ENCODE results near the gene GRIN2C. TPM values are rescaled to one million over a fixed set of nuclear protein-coding genes. Genes with fewer than 3 reads are reported as not detected.

Gene GRIN2C
- total RNA-seq, 2 experiments from 2014 or later = not detected

GRCh38 chr17:74825952-74826719 is 33.5 kb downstream of the GRIN2C start:
- ChIA-PET CTCF (interaction anchor here (0.7 to 1.3 kb wide), 3 partner anchors 35 to 82 kb away, joined by 3 to 4 read pairs (median 4); no protein-coding TSS in a partner anchor), POLR2A (no interaction called here)
- ATAC-seq (no peak), DNase-seq (no peak)
- Mint-ChIP-seq H3K9me3 (ENCODE audit: low read depth) (no peaks in the 10 kb centered on the region), H3K4me1 (no peaks in the 10 kb centered on the region), H3K27me3 (no peaks in the 10 kb centered on the region), H3K36me3 (ENCODE audit: low read depth) (peaks cover 3% of the 10 kb centered on the region), H3K27ac (no peak overlapping the region), H3K4me3 (no peak overlapping the region)
- intact Hi-C loops (cut with DNase I, micrococcal nuclease) = no loop called here

DNA sequence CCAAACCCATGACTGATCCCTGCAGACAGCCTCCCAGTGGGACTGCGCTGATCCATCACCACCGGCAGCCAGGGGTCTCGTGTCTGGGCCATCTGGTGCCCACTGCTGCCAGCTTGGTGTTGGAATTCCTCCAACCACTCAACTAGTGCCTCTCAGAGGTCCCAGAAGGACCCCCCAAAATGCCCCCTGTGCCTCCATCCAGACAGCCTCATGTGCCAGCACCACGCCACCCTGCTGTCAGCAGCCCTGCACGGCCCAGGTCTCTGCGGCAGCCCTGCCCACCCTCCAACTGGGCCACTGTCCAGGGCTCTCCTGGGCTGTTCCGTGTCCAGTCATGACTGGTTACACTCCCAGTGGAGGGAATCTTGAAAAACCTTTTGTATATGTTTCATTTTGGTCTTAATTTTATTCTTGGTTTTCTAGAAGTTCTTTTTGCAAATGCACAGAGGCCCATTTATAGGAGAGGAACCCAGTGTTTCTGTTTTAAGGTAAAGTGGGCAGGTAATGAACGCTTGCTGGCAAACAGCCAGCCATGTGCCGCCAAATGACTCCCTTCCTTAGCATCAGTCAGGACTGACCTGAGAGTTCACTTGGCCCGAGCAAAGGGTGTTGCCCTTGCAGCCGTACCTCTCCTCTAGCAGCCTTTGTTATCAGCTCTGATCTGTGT is 34.6 kb downstream of the GRIN2C start:
- Mint-ChIP-seq H3K4me1 (no peaks in the 10 kb centered on the region), H3K36me3 (ENCODE audit: low read depth) (peaks cover 6% of the 10 kb centered on the region), H3K27me3 (no peaks in the 10 kb centered on the region), H3K27ac (no peak overlapping the region), H3K9me3 (ENCODE audit: low read depth) (no peaks in the 10 kb centered on the region), H3K4me3 (no peak overlapping the region)
- DNase-seq (no peak), ATAC-seq (no peak)
- ChIA-PET POLR2A (no interaction called here), CTCF (no interaction called here)
- intact Hi-C loops (cut with DNase I, micrococcal nuclease) = no loop called here

GRCh38 chr17:74822939-74823367 is 36.7 kb downstream of the GRIN2C start:
- Mint-ChIP-seq H3K27ac (no peak overlapping the region), H3K4me3 (no peak overlapping the region), H3K27me3 (no peaks in the 10 kb centered on the region), H3K9me3 (ENCODE audit: low read depth) (no peaks in the 10 kb centered on the region), H3K4me1 (no peaks in the 10 kb centered on the region), H3K36me3 (ENCODE audit: low read depth) (peaks cover 6% of the 10 kb centered on the region)
- CTCF ChIA-PET = interaction anchor here (0.6 kb wide), 1 partner anchor 18 kb away, joined by 3 read pairs; no protein-coding TSS in a partner anchor
- ATAC-seq = no peak
- DNase-seq = no peak
- POLR2A ChIA-PET = no interaction called here
- intact Hi-C loops (cut with DNase I, micrococcal nuclease) = no loop called here

DNA sequence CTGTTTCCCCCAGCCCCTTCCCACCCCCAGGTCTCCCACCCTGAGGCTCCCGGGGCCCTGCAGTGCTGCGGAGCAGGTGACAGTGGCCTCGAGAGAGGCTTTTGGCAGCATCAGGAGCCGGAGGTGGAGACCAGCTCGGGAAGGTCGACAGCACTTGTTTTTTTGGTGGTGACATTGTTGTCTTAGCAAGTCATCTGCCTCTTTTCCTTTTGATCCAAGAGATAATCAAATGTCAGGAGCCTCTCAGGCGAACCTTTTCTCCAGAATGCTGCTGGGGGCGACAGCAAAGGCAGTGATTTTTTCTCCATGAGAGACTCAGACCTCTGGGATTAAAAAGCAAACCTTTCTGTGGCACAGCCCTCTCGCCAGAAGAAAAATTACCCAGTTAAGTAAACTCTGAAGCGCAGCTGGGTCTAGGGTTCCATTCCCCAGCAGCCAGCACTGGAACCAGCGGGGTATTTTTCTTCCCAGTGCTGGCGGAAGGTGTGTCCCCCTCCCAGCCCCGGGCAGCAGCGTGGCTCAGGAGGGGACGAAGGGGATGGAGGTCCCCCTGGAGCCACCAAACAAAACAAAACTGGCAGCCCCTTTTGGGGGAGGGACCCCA is 37.2 kb downstream of the GRIN2C start:
- no peaks in the 10 kb centered on the region for H3K4me1 Mint-ChIP-seq
- ATAC-seq (no peak), DNase-seq (no peak)
- peaks cover 6% of the 10 kb centered on the region for H3K36me3 Mint-ChIP-seq (ENCODE audit: low read depth)
- no peak overlapping the region for H3K27ac Mint-ChIP-seq
- no peaks in the 10 kb centered on the region for H3K27me3 Mint-ChIP-seq
- no peaks in the 10 kb centered on the region for H3K9me3 Mint-ChIP-seq (ENCODE audit: low read depth)
- CTCF ChIA-PET = interaction anchor here (0.6 kb wide), 1 partner anchor 18 kb away, joined by 3 read pairs; no protein-coding TSS in a partner anchor
- POLR2A ChIA-PET = no interaction called here
- intact Hi-C loops (cut with DNase I, micrococcal nuclease) = no loop called here
- no peak overlapping the region for H3K4me3 Mint-ChIP-seq

DNA sequence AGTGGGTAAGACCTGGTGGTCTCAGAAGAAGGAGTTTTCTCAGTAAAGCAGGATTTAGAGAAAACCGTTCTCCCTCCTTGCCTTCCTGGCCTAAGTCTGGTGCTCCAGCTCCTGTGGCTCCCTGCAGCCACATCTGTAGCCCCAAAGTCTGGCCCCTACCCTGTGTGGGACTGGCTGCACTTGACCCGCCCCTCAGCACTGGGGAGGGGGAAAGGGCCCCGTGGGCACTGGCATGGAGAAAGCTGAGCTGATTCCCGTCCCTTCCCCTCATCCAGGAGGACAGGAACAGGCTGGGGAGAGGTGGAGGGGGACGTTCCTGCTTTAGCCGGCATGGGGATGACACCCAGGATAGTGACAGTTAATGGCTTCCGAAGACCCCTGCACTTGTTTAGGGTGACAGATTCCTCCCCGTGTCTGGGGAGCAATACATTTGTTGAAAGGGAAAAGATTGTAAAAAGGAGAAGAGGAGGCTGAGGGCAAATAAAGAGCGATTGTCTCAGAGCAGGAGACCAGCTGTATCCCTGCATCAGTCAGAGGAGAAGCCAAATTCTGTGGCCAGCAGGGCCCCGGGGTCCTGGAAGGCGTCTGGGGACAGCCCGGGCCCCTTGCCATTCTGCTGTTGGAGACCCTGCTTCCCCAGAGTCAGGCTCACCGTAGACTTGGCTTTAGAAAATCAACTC is 37.9 kb downstream of the GRIN2C start:
- no peak for DNase-seq
- Mint-ChIP-seq H3K4me1 (no peaks in the 10 kb centered on the region), H3K27ac (no peak overlapping the region), H3K27me3 (no peaks in the 10 kb centered on the region), H3K4me3 (no peak overlapping the region), H3K9me3 (ENCODE audit: low read depth) (no peaks in the 10 kb centered on the region), H3K36me3 (ENCODE audit: low read depth) (peaks cover 6% of the 10 kb centered on the region)
- POLR2A ChIA-PET = no interaction called here
- no peak for ATAC-seq
- CTCF ChIA-PET = interaction anchor here (0.6 to 1.1 kb wide), 2 partner anchors 31 to 153 kb away, joined by 3 to 4 read pairs; no protein-coding TSS in a partner anchor
- intact Hi-C loops (cut with DNase I, micrococcal nuclease) = no loop called here

DNA sequence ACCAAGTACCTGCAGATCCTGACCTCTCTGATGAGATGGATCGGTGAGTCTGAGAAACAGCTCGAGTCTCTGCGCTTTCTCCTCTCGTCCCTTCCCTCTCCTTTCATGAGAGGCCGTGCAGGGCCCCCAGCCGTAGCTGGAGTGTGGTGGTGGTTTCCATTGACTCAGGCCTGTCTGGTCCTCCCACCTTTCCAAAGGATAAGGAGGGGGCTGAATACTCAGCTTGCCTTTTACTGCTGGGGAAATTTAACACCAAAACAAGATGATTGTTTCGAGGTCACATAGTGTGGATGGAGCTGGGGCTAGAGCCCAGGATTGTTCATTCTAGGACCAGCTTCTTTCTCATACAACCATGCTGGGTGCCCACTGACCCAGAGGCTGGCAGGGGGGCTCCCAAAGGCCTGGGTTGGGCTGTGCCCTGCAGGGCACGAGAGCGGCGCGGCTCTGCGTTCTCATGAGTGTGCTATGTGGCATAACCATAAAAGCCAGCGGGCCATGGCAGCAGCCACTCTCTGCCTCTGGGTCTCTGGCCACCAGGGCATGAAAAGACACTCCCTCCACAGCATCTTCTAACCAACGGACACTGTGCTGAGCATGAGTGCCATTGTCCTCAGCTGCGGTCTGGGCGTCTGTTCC is 39.8 kb downstream of the GRIN2C start:
- H3K4me3 Mint-ChIP-seq = no peak overlapping the region
- no peak overlapping the region for H3K27ac Mint-ChIP-seq
- ATAC-seq = no peak
- no peaks in the 10 kb centered on the region for H3K4me1 Mint-ChIP-seq
- intact Hi-C loops (cut with DNase I, micrococcal nuclease) = no loop called here
- no peak for DNase-seq
- no peaks in the 10 kb centered on the region for H3K27me3 Mint-ChIP-seq
- ChIA-PET CTCF (interaction anchor here (0.6 to 1.2 kb wide), 3 partner anchors 29 to 54 kb away, joined by 3 read pairs; no protein-coding TSS in a partner anchor), POLR2A (no interaction called here)
- no peaks in the 10 kb centered on the region for H3K9me3 Mint-ChIP-seq (ENCODE audit: low read depth)
- peaks cover 4% of the 10 kb centered on the region for H3K36me3 Mint-ChIP-seq (ENCODE audit: low read depth)

DNA sequence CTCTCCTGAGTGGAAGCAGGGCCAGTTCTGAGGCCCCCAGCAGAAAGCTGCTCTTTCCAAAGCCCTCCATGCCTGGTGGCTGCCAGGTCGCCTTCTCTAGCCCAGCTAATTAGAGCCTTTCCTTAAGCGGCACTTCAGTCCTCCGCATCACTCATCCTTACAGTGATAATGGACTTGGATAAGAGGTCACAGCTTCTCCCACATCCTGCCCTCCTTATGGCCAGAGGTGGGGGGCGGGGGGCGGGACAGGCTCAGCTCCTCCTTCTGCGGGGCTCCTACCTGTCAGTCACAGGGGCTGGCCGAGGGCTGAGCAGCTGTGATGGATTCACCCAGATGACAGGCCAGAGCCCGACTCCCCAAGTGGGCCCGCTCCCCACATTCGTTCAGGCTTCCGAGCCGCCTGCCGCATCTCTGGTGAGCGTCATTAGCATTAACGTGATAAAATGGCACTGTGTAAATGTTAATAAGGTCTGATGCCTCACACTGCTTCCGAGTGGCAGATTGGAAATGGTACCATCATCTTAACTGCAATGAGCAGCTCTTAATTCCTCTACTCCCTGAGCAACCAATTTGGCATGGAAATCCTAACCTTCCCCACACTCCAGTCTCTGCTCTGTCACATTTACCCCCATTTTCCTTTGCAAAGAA is 41.3 kb downstream of the GRIN2C start:
- Mint-ChIP-seq H3K4me1 (no peaks in the 10 kb centered on the region), H3K9me3 (ENCODE audit: low read depth) (no peaks in the 10 kb centered on the region), H3K36me3 (ENCODE audit: low read depth) (peaks cover 4% of the 10 kb centered on the region), H3K27ac (no peak overlapping the region), H3K4me3 (no peak overlapping the region), H3K27me3 (no peaks in the 10 kb centered on the region)
- no peak for ATAC-seq
- CTCF ChIA-PET = interaction anchor here (0.6 to 1.2 kb wide), 2 partner anchors 8 to 44 kb away, joined by 3 to 4 read pairs; no protein-coding TSS in a partner anchor
- intact Hi-C loops (cut with DNase I, micrococcal nuclease) = no loop called here
- POLR2A ChIA-PET = interaction anchor here (0.6 kb wide), 1 partner anchor 146 kb away, joined by 4 read pairs; no protein-coding TSS in a partner anchor
- DNase-seq = no peak

- POLR2A ChIA-PET = no interaction called here
- intact Hi-C loops (cut with DNase I, micrococcal nuclease) = no loop called here
- ATAC-seq (no peak), DNase-seq (no peak)
- CTCF ChIA-PET = interaction anchor here (0.7 to 0.9 kb wide), 2 partner anchors 10 to 55 kb away, joined by 3 to 4 read pairs; no protein-coding TSS in a partner anchor
- Mint-ChIP-seq H3K9me3 (ENCODE audit: low read depth) (no peaks in the 10 kb centered on the region), H3K4me3 (no peak overlapping the region), H3K27me3 (no peaks in the 10 kb centered on the region), H3K27ac (no peak overlapping the region), H3K36me3 (ENCODE audit: low read depth) (peaks cover 4% of the 10 kb centered on the region), H3K4me1 (no peaks in the 10 kb centered on the region)
These were observed 42.6 kb downstream of the GRIN2C start for GRCh38 chr17:74816905-74817620.

- ChIA-PET POLR2A (no interaction called here), CTCF (interaction anchor here (0.6 to 0.9 kb wide), 2 partner anchors 8 to 24 kb away, joined by 3 read pairs; no protein-coding TSS in a partner anchor)
- intact Hi-C loops (cut with DNase I, micrococcal nuclease) = no loop called here
- no peak overlapping the region for H3K4me3 Mint-ChIP-seq
- no peaks in the 10 kb centered on the region for H3K27me3 Mint-ChIP-seq
- DNase-seq (peak; percentile 21), ATAC-seq (peak; percentile 47)
- H3K36me3 Mint-ChIP-seq (ENCODE audit: low read depth) = peaks cover 4% of the 10 kb centered on the region
- no peaks in the 10 kb centered on the region for H3K9me3 Mint-ChIP-seq (ENCODE audit: low read depth)
- H3K4me1 Mint-ChIP-seq = no peaks in the 10 kb centered on the region
- no peak overlapping the region for H3K27ac Mint-ChIP-seq
These were observed 43.9 kb downstream of the GRIN2C start for GRCh38 chr17:74815550-74816370.

- ChIA-PET POLR2A (no interaction called here), CTCF (no interaction called here)
- no peak for ATAC-seq
- no peaks in the 10 kb centered on the region for H3K4me1 Mint-ChIP-seq
- no peaks in the 10 kb centered on the region for H3K27me3 Mint-ChIP-seq
- peaks cover under 1% of the 10 kb centered on the region for H3K36me3 Mint-ChIP-seq (ENCODE audit: low read depth)
- intact Hi-C loops (cut with DNase I, micrococcal nuclease) = no loop called here
- H3K4me3 Mint-ChIP-seq = no peak overlapping the region
- no peak overlapping the region for H3K27ac Mint-ChIP-seq
- H3K9me3 Mint-ChIP-seq (ENCODE audit: low read depth) = no peaks in the 10 kb centered on the region
- DNase-seq = no peak
These were observed 44.6 kb downstream of the GRIN2C start for GRCh38 chr17:74815067-74815466.

All from activated CD4-positive, alpha-beta T cell treated with anti-CD3 and anti-CD28 coated beads for 36 hours (primary cell).